ENCODE results near the gene SNX27. TPM values are rescaled to one million over a fixed set of nuclear protein-coding genes. Genes with fewer than 3 reads are reported as not detected.

The SNX27 gene
- total and polyA plus RNA-seq, 2 donors (not counting 3 experiments of a cell fraction or from before 2014, with no cell fraction given) = 8.1 to 24.9 TPM

DNA sequence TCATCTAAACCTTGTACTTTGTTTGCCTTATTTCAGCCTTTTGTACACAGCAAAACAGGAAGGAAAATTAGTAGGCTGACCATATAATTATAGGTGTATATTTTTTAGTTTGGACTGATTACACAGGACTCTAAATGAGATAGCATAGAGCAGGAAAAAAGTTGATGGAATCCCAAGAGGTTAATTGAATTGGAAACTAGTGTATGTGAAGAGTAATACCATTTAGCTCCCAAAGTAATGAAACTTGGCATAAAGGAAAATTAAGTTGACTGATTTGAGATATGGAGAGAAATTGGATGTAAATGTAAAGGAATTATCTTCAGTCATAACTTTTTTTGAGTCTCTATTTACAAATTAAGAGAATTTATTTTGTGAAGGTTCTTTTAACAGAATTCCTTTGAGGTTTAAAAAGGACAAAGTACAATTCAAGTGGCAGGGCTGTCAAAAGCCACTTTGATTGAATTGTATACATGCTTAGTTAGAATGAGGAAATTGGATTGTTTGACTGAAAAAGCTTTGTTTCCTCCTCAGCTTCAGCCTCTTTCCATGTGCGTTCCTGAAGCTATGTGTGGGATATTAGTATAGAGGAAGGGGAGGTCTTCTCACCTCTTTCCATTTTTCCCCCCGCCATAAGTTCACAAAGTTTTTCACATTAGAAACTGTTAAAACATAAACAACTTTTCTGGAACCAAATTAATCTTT is 26.4 kb downstream of the SNX27 start:
- no peaks in the 10 kb centered on the region for H3K79me2 ChIP-seq (ENCODE audit: control insufficient read depth, insufficient read depth, low read length)
- ChIA-PET CTCF (interaction anchor here (1.1 to 2.3 kb wide), 2 partner anchors 10 to 18 kb away, joined by 3 to 8 read pairs; no protein-coding TSS in a partner anchor), POLR2A (no interaction called here)
- no peaks in the 10 kb centered on the region for H3K9me1 ChIP-seq (replicated peaks; ENCODE audit: control insufficient read depth, extremely low read depth, insufficient read depth, low read length)
- no peak overlapping the region for H3K4me2 ChIP-seq (ENCODE audit: insufficient read depth, low read length)
- no peak overlapping the region for H3K27ac ChIP-seq (ENCODE audit: insufficient read depth, low read depth, low read length)
- DNase-seq (ENCODE audit: low read depth, low spot score) = no peak
- H3K36me3 ChIP-seq (ENCODE audit: control insufficient read depth in 2 of 2, extremely low read depth in 1 of 2, insufficient read depth in 2 of 2, low read length in 2 of 2) = no peaks in the 10 kb centered on the region
- intact Hi-C loops (cut with micrococcal nuclease) = no loop called here
- BruUV-seq (replicated peaks) = no TSS peak
- no peak overlapping the region for H3K9ac ChIP-seq (replicated peaks; ENCODE audit: extremely low read depth, insufficient read depth, low read length)
- FAIRE-seq = no peak
- dilution Hi-C loops (cut with MboI; ENCODE audit: extremely low pct_ligation_motif_present, low sequenced_read_pairs) = no loop called here
- no peaks in the 10 kb centered on the region for H3K4me1 ChIP-seq (ENCODE audit: control insufficient read depth, extremely low read depth, insufficient read depth, low read length)
- no peak overlapping the region for H3K4me3 ChIP-seq (replicated peaks in 1 of 3; ENCODE audit: insufficient read depth in 1 of 3, low read depth in 1 of 3, low read length in 3 of 3)
- H4K20me1 ChIP-seq (replicated peaks; ENCODE audit: control insufficient read depth, extremely low read depth, insufficient read depth, low read length) = no peaks in the 10 kb centered on the region
- H2AFZ ChIP-seq (ENCODE audit: low read depth, low read length) = no peak overlapping the region
- H3K9me3 ChIP-seq (replicated peaks; ENCODE audit: control insufficient read depth, insufficient read depth, low read length) = no peaks in the 10 kb centered on the region
- H3K27me3 ChIP-seq (ENCODE audit: control insufficient read depth in 2 of 2, insufficient read depth in 2 of 2, low read length in 2 of 2) = no peaks in the 10 kb centered on the region
- no peak for TF ChIP-seq MYC (IDR thresholded peaks at IDR 0.05; ENCODE audit: low read depth, low read length)
- no peak for TF ChIP-seq FOS (IDR thresholded peaks at IDR 0.05; ENCODE audit: borderline replicate concordance, insufficient read depth, low read length)
- TF ChIP-seq GATA2 (IDR thresholded peaks at IDR 0.05; ENCODE audit: insufficient read depth, insufficient read length, low read depth, low read length) = no peak
- TF ChIP-seq JUN (IDR thresholded peaks at IDR 0.05; ENCODE audit: borderline replicate concordance, insufficient read depth, insufficient read length, low read depth) = no peak
- no peak for TF ChIP-seq EZH2 (IDR thresholded peaks at IDR 0.05; ENCODE audit: borderline replicate concordance, low read depth, low read length, severe bottlenecking)
- no peak for TF ChIP-seq POLR2A (IDR thresholded peaks at IDR 0.05; ENCODE audit: low read depth, low read length)
- TF ChIP-seq CTCF (IDR thresholded peaks at IDR 0.05; ENCODE audit: extremely low read depth in 1 of 2, insufficient read depth in 1 of 2, low read depth in 1 of 2, low read length in 2 of 2) = no peak
- no peak for TF ChIP-seq POLR2AphosphoS5 (IDR thresholded peaks at IDR 0.05; ENCODE audit: insufficient read depth, low read depth, low read length)

All from endothelial cell of umbilical vein (primary cell).